Measurements from ENCODE around the gene CRB1. TPM values are rescaled to one million over a fixed set of nuclear protein-coding genes. Genes with fewer than 3 reads are reported as not detected.

The CRB1 gene
- total RNA-seq, 1 donor from 2014 or later = 2.6 TPM

DNA sequence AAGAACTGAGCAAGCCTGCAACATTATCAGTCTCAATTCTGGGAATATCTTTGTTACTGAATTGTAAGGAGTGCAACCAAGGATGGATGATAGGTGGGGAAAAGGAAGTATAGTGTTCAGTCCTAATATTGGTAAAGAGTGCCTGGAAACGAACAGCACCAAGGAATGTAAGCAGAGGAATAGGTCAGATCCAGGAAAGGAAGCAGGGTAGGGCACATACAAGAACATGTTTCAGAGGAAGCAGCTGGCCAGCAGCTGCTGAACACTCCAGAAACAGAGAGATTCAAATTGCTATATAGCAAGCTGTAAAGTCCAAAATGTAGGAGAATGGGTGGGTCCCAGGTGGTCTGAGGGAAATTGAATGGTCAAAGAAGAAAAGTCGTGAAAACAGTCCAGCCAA lies 37.9 kb downstream of the CRB1 start:
- no peak overlapping the region for H3K4me3 ChIP-seq
- H3K9me3 Mint-ChIP-seq = no peaks in the 10 kb centered on the region
- no peak overlapping the region for H3K27ac Mint-ChIP-seq
- H3K4me1 ChIP-seq = no peaks in the 10 kb centered on the region
- H3K9ac ChIP-seq = no peak overlapping the region
- no peak for DNase-seq (ENCODE audit: low spot score)
- no peak overlapping the region for H2AFZ ChIP-seq (replicated peaks)
- no peak overlapping the region for H3K27ac ChIP-seq
- TF ChIP-seq CTCF (IDR thresholded peaks at IDR 0.05) = no peak
- TF ChIP-seq EZH2phosphoT487 (IDR thresholded peaks at IDR 0.05) = no peak
- TF ChIP-seq EZH2 (IDR thresholded peaks at IDR 0.05) = no peak
- H3K4me3 Mint-ChIP-seq = no peak overlapping the region
- H3K4me2 ChIP-seq = no peak overlapping the region
- H3K36me3 ChIP-seq = no peaks in the 10 kb centered on the region
- H3F3A ChIP-seq (ENCODE audit: low read depth) = no peaks in the 10 kb centered on the region
- H3K36me3 Mint-ChIP-seq = no peaks in the 10 kb centered on the region
- peaks cover 11% of the 10 kb centered on the region for H3K4me1 Mint-ChIP-seq
- peaks cover 3% of the 10 kb centered on the region for H3K27me3 Mint-ChIP-seq (ENCODE audit: insufficient read depth, low read depth)
- no peaks in the 10 kb centered on the region for H4K20me1 ChIP-seq (ENCODE audit: low read depth)
- no peaks in the 10 kb centered on the region for H3K79me2 ChIP-seq (ENCODE audit: low read depth)
- H3K27me3 ChIP-seq = no peaks in the 10 kb centered on the region
- H3K9me3 ChIP-seq (ENCODE audit: low read depth) = no peaks in the 10 kb centered on the region

DNA sequence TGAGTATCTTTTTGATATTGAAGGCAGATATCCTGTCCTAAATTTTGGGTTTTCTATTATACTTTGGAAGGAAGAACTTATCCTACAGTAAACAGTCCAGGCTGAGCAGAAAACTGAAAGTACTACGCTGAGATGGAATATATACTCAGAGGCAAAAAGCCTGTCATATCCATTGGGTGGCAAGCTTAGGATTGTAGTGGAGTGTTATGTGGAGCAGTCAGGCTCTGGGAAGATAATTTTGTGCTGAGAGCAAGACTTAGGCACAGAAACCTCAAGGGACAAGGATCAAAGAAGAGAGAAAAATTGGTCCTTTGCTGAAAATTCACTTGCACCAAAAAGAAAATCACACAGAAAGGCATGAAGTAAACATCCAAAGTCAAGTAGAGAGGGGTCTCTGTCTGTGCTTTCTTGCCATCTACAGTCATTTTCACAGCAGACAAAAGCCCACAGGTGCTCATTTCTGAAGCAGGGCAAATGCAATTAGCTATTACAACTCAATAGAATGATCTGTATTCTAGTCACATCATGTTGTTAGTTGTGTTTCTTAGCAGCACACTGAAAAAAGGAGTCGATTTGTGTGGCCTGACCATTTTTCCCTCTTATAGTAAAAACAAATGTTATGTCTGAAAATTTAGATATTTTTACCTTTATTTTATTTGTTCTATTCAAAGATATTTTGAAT lies 38.5 kb downstream of the CRB1 start:
- no peaks in the 10 kb centered on the region for H3K4me1 ChIP-seq
- no peaks in the 10 kb centered on the region for H3K27me3 ChIP-seq
- DNase-seq (ENCODE audit: low spot score) = no peak
- no peaks in the 10 kb centered on the region for H3K36me3 ChIP-seq
- H3K4me3 Mint-ChIP-seq = no peak overlapping the region
- H3K36me3 Mint-ChIP-seq = no peaks in the 10 kb centered on the region
- H3K4me3 ChIP-seq = no peak overlapping the region
- H3F3A ChIP-seq (ENCODE audit: low read depth) = no peaks in the 10 kb centered on the region
- H3K9ac ChIP-seq = no peak overlapping the region
- no peaks in the 10 kb centered on the region for H3K9me3 Mint-ChIP-seq
- no peak overlapping the region for H3K27ac Mint-ChIP-seq
- no peaks in the 10 kb centered on the region for H3K9me3 ChIP-seq (ENCODE audit: low read depth)
- no peaks in the 10 kb centered on the region for H3K79me2 ChIP-seq (ENCODE audit: low read depth)
- H3K27me3 Mint-ChIP-seq (ENCODE audit: insufficient read depth, low read depth) = peaks cover 3% of the 10 kb centered on the region
- H3K27ac ChIP-seq = no peak overlapping the region
- H4K20me1 ChIP-seq (ENCODE audit: low read depth) = no peaks in the 10 kb centered on the region
- no peak for TF ChIP-seq CTCF (IDR thresholded peaks at IDR 0.05)
- H2AFZ ChIP-seq (replicated peaks) = no peak overlapping the region
- H3K4me1 Mint-ChIP-seq = peaks cover 11% of the 10 kb centered on the region
- no peak overlapping the region for H3K4me2 ChIP-seq

GRCh38 chr1:197307136-197307535 lies 39.1 kb downstream of the CRB1 start:
- TF ChIP-seq CTCF (IDR thresholded peaks at IDR 0.05) = no peak
- no peak for TF ChIP-seq EZH2phosphoT487 (IDR thresholded peaks at IDR 0.05)
- no peak for TF ChIP-seq EZH2 (IDR thresholded peaks at IDR 0.05)
- Mint-ChIP-seq H3K27me3 (ENCODE audit: insufficient read depth, low read depth) (peaks cover 3% of the 10 kb centered on the region), H3K27ac (no peak overlapping the region), H3K4me3 (no peak overlapping the region), H3K9me3 (no peaks in the 10 kb centered on the region), H3K4me1 (peaks cover 11% of the 10 kb centered on the region), H3K36me3 (no peaks in the 10 kb centered on the region)
- Histone ChIP-seq H3K27ac (no peak overlapping the region), H2AFZ (replicated peaks) (no peak overlapping the region), H3K4me3 (no peak overlapping the region), H3K9me3 (ENCODE audit: low read depth) (no peaks in the 10 kb centered on the region), H3K79me2 (ENCODE audit: low read depth) (no peaks in the 10 kb centered on the region), H3K9ac (no peak overlapping the region), H3K4me2 (no peak overlapping the region), H3K27me3 (no peaks in the 10 kb centered on the region), H4K20me1 (ENCODE audit: low read depth) (no peaks in the 10 kb centered on the region), H3F3A (ENCODE audit: low read depth) (no peaks in the 10 kb centered on the region), H3K36me3 (no peaks in the 10 kb centered on the region), H3K4me1 (no peaks in the 10 kb centered on the region)
- no peak for DNase-seq (ENCODE audit: low spot score)

All from neural progenitor cell (in vitro differentiated cells).